GM10266 (cell line): ENCODE data around the gene CTNND2.

Experiments used
- DNase-seq: peaks from one replicate; pipeline ENCODE4 v3.0.0; 2012; ENCODE audit errors: extremely low spot score
- CTCF ChIP-seq: IDR thresholded peaks from 2 replicates; pipeline ENCODE4 v1.5.1; 2012; ENCODE audit warnings: mild to moderate bottlenecking, low read depth; ENCODE audit not compliant: control insufficient read depth, insufficient read depth; ENCODE audit errors: missing control alignments

Gene CTNND2

GRCh38 chr5:11918463-11919045 is 14.3 kb upstream of the CTNND2 start:
- TF ChIP-seq CTCF = no peak
- no peak for DNase-seq

- TF ChIP-seq CTCF = no peak
Observed at GRCh38 chr5:11909471-11909870, 5.2 kb upstream of the CTNND2 start.

GRCh38 chr5:11906497-11906896 is 2.3 kb upstream of the CTNND2 start:
- no peak for DNase-seq
- no peak for TF ChIP-seq CTCF

More at GRCh38 chr5:11909471-11909870, 5.2 kb upstream of the CTNND2 start:
- DNase-seq = no peak

- DNase-seq = no peak
- no peak for TF ChIP-seq CTCF
Observed at GRCh38 chr5:11905206-11905605, 960 bp upstream of the CTNND2 start.

GRCh38 chr5:11903614-11904264 is 507 bp downstream of the CTNND2 start:
- no peak for DNase-seq
- TF ChIP-seq CTCF = no peak

- TF ChIP-seq CTCF = no peak
- DNase-seq = no peak
Observed at GRCh38 chr5:11903121-11903613, 1.1 kb downstream of the CTNND2 start.

- TF ChIP-seq CTCF = no peak
- DNase-seq = no peak
Observed at GRCh38 chr5:11902201-11902619, 2.0 kb downstream of the CTNND2 start.
